ENCODE data around the gene SLC66A1. TPM values are rescaled to one million over a fixed set of nuclear protein-coding genes. Genes with fewer than 3 reads are reported as not detected.

Gene SLC66A1
- total and polyA plus RNA-seq, 2 of the 13 experiments (the other 11 are each of a cell fraction or from before 2014, with no cell fraction given), result 15.4 to 18.9 TPM

GRCh38 chr1:19338323-19338762 lies 26.2 kb downstream of the SLC66A1 start (continued):
- TF ChIP-seq XRCC5 (optimal IDR thresholded peaks at IDR 0.05; ENCODE audit: low read length) (peak; percentile 82), THAP9 (CRISPR knock-in tag; IDR thresholded peaks at IDR 0.05; ENCODE audit: borderline replicate concordance) (peak; percentile 37; the same call in 1 of the 2 replicates), ZNF256 (CRISPR knock-in tag; conservative IDR thresholded peaks at IDR 0.05) (peak; percentile 67; the same call in 1 of the 2 replicates), SP2 (CRISPR knock-in tag; IDR thresholded peaks at IDR 0.05) (0 out of 2 replicates have a peak, but pooled peaks have one; percentile 39), KDM2A (CRISPR knock-in tag; IDR thresholded peaks at IDR 0.05; ENCODE audit: borderline replicate concordance, low read depth) (peak; percentile 61; the same call in 1 of the 2 replicates), YEATS4 (CRISPR knock-in tag; IDR thresholded peaks at IDR 0.05; ENCODE audit: borderline replicate concordance) (peak; percentile 72), HIVEP1 (CRISPR knock-in tag; IDR thresholded peaks at IDR 0.05) (peak; percentile 77), ARID4A (CRISPR knock-in tag; IDR thresholded peaks at IDR 0.05; ENCODE audit: borderline replicate concordance) (peak; percentile 80; the same call in 1 of the 2 replicates), POGK (CRISPR knock-in tag; conservative IDR thresholded peaks at IDR 0.05) (peak; percentile 89), ZBTB20 (CRISPR knock-in tag; IDR thresholded peaks at IDR 0.05; ENCODE audit: borderline replicate concordance, low read depth) (no peak), ERF (CRISPR knock-in tag; IDR thresholded peaks at IDR 0.05) (0 out of 2 replicates have a peak, but pooled peaks have one; percentile 16), DNMT3B (CRISPR knock-in tag; conservative IDR thresholded peaks at IDR 0.05) (no peak), YY1 (IDR thresholded peaks at IDR 0.05; ENCODE audit: insufficient read depth, insufficient replicate concordance, low read depth, low read length) (peak; percentile 20), DNMT1 (CRISPR knock-in tag; IDR thresholded peaks at IDR 0.05) (0 out of 2 replicates have a peak, but pooled peaks have one; percentile 0), AKAP8 (CRISPR knock-in tag; IDR thresholded peaks at IDR 0.05) (peak; percentile 86; the same call in 1 of the 2 replicates), ZC3H13 (CRISPR knock-in tag; IDR thresholded peaks at IDR 0.05) (no peak), MYC (CRISPR knock-in tag; IDR thresholded peaks at IDR 0.05; ENCODE audit: borderline replicate concordance) (peak; percentile 81; the same call in 1 of the 2 replicates), NFYC (CRISPR knock-in tag; IDR thresholded peaks at IDR 0.05) (peak; percentile 76), ZNF777 (CRISPR knock-in tag; IDR thresholded peaks at IDR 0.05) (no peak), PBX2 (CRISPR knock-in tag; IDR thresholded peaks at IDR 0.05) (no peak), ZNF768 (CRISPR knock-in tag; IDR thresholded peaks at IDR 0.05) (peak; percentile 57; the same call in 1 of the 2 replicates)

All from HepG2 (cell line).